NCI-H1048 (cell line): ENCODE data around the gene NFYC.

Experiments used
- DNase-seq: peaks from one replicate; lab custom pipeline; 2025; lab: John Stamatoyannopoulos, UW

NFYC gene

DNA sequence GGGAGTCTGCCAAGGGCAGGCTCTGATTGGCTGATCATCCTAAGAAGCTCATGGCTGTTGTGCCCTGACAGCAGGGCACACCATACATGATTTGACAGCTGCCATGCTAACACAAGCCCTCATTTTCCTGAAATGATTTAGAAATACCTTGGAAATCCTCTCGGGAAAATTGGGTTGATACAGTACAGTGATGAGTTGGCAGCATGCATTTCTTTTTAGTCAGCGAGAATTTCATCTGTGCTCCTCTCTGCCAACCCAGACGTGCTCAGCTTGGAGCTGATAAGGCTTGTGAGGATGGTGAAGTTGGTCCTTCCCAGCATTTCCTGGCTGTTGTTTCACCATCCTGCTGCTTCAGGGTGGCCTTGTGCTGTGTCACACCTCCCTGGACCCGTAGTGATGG is 69.5 kb downstream of the NFYC start:
- DNase-seq = no peak

DNA sequence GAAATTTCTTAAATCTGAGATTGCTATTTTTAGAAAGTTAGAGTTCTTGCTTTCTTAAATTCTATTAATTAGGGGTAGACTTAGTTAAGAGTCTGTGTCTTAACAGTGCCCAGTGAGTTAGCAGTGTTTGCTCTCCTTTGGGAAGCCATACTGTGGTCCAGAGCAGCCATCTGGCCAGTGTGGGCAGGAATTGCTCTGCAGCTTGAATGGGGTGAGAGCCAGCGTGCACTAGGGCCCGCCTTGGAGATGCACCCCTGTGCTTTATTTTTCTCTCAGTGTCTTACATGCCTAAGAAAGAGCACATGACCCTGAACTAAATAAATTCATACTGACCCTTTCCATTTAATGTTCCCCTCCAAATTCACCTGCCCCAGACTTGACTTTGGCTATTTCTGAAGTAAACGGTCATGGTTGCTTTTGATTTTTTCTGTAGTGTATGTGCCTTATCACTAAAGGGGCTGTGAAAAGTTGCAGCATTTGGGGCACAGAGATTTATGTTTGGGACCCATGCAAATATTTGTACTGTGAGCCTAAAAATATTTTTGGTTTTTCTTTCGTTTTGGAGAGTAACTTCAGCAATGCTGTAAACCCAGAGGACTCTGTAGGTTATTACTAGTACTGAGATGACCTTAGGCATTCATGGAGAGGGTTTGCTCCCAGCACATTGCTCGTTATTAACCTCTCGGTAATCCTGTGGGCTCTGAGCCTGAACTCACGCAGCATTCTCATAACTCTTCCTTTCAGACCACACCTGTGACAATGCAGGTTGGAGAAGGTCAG is 70.8 kb downstream of the NFYC start:
- DNase-seq = no peak

DNA sequence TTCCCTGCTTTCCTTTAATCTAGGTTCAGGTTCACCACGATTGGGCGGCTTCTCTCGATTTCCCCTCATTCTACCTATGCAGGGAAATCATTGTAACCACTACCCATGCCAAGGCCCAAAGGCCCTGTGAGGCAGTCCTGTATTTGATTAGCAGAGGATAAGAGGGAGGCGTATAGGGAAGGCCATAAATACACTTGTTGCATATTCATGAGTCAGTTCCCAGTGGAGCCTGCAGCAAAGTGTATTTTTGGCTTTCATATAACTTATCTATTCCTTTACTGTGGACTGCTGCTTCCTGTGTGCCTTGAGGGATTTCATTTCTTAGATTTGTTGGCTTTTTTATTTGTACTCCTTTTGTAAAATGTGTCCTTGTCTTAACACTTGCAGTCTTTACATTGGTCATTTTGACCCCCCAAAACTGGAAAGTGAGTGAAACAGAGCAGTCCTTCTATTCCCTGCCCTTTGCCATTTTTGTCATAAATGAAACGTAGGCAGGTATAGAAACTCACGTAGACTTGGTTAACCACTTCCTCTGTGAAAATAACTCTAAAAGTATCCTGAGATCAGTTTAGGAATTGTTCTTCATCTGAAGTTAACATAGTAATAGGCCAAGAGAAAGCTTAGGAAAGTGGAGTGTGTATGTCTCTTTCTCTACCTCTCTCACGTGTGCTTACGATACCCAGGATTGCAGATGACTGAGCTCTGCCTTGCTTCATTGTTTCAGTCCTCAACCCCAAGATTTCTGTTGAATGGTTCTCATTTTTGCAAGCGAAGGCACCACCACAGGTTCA is 72.4 kb downstream of the NFYC start:
- no peak for DNase-seq

DNA sequence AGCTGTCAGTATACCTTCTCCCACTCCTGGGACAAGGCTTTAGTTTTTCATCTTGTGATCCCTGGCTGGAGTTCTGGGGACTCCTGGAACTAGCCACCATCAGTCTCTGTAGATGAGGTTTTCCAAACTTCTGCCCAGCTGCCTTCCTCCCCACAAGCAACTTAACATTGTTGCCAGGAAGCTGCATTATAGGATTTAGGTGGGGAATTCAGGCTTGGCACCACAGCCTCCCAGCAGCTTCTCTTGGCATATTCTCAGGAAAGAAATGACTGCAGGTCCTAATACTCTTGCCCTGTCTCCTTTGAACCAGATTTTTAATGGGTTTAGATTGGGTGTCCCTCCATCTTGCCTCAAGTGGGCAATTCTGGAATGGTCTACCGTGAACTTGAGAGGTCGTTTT is 73.5 kb downstream of the NFYC start:
- DNase-seq = no peak

DNA sequence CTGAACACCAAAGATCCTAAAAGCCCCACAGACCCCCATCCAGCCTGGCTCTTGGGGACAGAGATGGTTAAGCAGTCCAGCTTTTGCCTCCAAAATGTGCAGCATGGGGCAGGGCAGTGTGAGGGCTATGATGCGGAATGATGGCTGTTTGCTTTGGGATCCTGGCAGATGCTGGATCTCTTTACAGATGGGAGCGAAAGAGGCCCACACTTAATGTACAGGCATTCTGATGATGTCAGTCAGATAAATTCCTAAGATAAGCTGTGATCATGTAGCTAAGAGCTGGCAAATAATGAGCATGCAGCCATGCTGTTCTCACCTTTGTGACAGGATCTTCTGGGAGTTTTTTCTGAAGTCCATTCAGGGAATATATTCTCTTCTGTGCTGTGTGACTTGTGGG is 74.5 kb downstream of the NFYC start:
- DNase-seq = no peak

DNA sequence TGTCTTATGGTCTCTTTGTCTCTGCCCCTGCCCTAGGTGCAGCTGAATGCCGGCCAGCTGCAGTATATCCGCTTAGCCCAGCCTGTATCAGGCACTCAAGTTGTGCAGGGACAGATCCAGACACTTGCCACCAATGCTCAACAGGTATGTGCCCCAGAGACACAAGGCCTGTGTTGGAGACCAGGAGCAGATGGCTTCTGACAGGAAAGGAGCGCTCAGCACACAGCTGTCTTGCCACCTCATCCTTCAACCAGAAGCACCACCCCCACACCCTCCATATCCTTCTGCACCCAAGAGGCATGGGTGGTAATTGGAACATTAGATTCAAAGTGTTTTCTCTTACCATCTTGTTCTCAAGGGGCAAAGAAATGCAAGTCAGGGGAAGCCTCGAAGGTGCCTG is 75.1 kb downstream of the NFYC start:
- no peak for DNase-seq

DNA sequence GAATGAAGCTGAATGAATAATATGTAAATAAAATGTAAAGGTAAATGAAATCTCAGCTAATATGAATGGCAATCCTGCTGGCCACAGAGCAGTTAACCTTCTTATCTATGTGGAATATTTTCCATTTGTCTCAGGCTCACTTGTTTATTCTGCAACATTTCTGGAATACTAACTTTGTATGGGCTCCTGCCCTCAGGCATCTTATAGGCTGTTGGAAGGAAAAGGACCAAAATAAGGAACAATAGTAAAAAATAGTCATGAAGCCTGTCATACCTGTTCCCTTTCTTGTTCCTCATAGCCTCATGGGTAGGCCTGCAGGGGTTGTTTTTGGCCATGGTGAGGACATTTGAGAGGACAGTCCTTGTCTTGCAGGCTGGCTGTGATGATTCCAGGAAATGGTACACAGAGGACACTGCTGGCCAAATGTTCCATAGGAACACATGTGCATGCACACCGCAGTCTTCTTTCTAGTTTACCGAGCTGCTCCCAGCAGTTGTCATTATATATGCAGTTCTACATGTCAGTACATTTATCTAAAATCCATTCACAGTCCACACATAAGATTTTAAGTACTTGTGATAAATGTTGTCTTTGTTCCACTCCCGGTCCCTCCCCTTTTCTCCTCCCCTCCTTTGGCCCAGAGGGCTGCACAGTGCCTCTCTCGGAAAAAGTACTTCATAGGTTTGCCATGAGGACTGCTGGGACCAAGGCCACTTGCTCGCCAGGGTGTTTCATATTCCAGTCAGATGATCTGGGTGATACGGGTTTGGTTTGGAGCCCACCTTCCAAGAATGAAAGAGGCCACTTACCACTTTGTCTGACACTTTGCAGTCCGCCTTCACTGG is 76.9 kb downstream of the NFYC start:
- no peak for DNase-seq

DNA sequence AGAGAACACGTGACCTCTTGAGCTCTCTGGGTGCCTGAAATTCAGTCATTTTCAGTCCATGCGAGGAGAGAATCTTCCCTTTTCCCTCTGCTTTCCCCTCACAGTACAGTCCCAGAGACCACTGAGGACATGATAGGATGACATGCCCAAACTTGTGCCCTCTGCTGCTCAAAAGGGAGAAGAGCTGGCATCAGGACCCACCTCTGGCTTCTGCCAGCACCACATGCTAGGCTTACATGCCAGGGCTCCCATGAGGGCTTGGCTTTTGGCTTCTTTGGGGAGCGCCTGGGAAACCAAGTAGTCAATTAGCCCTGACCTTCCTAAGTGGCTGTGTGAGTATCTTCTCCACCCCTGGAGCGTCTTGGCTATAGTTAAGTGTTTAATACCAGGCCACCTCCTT is 78.3 kb downstream of the NFYC start:
- DNase-seq = no peak

DNA sequence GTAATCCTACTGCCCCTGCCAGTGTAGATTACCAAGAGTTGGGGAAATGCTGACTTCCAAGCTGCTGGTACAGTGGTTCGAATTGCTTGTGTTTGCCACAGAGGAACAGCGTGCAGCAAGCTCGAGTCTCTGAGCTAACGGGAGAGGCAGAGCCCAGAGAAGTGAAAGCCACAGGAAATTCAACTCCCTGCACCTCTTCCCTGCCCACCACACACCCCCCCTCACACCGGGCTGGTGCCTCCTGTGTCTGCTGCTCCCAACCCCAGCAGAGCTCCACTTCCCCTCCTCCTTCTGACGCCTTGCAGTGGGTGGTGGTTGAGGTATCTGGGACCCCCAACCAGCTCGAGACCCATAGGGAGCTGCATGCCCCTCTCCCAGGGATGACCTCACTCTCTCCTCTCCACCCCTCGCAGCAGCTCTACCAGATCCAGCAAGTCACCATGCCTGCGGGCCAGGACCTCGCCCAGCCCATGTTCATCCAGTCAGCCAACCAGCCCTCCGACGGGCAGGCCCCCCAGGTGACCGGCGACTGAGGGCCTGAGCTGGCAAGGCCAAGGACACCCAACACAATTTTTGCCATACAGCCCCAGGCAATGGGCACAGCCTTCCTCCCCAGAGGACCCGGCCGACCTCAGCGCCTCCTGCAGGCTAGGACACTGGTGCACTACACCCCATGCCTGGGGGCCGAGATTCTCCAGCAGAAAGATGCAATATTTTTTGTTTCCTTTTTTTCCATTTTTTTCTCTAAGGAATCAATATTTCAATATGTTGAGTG is 79.0 kb downstream of the NFYC start:
- no peak for DNase-seq

DNA sequence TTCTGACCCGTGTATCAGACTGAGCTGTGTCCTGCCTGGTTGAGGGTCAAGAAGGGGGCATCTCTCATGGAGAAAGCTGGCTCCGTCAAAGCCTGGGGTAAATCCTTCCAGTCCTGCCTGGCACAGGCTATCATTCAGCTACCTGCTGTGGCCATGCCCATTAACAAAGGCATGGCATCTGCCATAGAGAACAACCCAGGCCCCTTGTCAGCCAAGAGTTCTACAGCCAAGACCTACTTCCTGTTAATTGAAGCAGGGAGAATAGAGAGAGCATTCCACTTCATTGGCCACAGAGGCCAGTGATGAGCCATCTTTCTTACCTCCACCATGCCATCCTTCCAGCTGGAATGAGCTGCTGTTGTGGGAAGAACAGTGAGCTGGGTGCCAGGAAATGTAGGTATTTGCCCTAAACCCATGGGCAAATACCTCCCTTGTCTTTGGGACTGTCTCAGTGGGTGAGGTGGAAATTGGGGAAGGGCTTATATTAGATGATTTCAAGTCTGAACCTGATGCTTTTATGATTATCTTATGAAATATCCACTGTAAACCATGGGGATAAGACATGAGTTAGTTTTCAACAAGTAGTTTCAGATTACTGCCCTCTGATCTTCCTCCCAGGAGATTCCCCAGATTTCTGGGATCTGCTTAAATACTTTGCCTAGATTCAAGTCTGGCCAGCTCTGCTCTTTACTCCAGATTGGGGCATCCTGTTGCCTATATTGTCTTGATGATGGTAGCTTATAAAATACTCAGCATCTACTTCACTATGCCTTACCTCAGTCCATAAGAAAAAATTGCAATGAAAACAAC is 80.8 kb downstream of the NFYC start:
- DNase-seq = no peak

DNA sequence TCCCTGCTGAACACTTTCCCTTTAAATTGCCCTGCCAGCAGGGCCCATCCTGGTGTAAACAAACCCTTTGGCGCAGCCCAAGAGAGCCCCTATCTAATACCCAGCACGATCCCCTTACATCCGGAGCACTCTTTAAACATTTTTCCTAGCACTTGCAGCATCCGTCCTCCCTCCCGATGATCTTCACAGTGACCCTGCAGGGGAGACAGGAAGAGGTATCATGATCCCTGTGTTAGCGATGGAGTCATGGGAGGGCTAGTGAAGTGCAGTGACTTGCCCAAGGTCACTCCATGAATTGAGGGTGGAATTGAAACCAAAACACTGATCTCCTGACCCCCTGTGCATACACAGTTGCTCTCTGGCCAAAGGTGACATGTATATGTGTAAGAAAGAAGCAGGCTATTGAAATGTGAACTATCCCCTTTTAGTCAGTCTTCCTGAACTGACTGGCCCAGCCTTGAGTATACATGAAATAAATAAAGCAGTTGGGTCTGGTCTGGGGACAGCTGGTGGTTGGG is 82.3 kb downstream of the NFYC start:
- no peak for DNase-seq

DNA sequence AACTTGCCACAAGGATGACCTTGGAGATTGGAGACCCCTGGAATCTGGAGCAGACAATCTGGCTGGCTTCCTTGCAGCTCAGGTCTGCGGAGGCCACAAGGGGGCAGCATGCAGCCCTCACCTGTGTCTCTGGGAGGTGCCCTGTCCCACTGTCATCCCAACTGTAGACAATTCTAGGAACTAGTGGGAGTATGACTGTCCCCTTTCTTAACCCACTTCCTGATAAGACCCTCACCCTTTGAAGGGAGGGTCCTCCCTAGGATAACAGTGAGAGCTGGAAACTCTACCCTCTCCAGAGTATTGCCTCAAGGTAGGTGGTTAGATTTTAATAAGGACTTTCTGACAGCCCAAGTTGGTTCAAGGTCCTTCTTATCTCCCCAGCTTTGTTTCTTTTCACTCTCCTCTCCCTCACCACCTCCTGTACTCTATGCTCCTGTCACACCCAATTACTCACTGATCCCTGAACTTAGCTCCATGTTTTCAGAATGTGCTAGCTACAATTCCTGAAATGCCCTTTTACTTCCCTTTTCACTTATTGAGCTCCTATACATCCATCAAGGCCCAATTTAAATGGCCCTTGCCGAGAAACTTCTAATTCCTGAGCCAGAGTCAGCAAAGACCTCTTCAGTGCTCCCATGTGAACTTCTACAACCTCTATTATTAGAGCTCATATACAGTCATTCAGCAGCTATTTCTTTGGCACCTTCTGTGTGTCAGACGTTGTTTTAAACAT is 82.9 kb downstream of the NFYC start:
- no peak for DNase-seq

DNA sequence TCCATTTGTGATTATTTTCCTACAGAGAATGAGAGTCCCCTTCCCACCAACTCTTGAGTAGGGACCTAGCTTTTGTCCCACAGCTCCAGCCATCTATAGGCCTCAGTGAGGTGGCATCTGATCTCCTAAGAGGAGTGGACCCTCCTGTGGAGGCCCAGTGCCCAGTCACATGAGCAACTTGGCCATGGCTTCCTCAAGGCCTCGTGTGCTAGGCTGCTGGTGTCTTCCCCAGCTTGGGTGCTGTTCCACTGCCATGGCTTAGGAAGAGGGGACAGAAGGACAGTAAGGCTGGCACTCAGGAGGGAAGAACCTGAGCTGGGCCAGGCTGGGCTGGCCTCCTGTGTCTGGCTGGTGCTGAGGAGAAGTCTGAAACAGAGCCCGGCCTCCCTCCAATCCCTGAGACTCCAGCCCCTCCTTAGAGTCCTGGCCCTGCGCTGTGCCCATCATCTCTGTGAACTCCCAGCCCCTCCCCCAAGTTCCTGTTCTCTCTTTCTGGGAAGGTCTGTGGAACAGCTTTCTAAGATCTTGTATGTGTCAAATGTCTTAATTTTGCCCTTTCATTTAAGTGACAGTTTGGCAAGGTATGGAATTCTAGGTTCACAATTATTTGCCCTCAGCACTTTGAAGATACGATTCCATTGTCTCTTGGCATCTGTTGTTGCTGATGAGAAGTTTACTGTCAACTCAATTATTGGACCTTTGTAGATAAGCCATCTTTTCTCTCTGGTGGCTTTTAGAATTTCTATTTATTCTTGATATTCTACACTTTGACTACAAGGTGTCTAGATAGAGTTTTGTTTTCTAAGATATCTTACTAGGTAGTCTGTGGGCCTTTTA is 85.0 kb downstream of the NFYC start:
- no peak for DNase-seq

DNA sequence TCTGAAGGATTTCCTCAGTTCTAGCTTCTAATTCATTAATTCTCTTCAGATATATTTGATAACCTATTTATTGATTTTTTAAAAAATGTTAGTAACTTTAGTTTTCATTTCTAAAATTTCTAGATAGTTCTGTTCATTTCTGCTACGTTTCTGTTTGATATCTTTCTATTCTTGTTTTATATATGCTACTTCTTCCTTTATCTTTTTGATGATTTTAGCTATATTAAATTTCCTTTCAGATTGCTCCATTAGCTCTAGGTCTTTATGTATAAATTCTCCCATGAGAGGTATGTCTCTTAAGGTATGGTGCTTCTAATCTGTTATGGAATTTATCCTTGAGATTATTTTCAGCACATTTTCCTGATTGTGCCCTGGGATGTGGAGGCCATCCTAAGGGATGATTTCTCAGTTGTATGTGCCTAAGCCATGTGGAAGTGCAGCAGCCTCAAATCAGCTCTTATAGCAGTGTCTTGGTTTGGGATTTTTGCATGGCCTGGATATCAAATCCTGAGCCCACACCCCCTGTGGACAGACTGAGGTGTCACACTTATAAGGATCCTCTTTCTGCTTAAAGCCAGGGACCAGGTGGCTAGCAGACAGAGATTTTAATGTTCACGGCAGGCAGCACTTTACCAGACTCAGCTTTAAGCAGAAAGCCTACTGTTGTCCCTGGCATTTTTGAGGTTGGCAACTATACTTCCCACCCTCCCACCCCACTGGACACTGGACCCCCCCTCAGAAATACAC is 85.9 kb downstream of the NFYC start:
- DNase-seq = no peak

DNA sequence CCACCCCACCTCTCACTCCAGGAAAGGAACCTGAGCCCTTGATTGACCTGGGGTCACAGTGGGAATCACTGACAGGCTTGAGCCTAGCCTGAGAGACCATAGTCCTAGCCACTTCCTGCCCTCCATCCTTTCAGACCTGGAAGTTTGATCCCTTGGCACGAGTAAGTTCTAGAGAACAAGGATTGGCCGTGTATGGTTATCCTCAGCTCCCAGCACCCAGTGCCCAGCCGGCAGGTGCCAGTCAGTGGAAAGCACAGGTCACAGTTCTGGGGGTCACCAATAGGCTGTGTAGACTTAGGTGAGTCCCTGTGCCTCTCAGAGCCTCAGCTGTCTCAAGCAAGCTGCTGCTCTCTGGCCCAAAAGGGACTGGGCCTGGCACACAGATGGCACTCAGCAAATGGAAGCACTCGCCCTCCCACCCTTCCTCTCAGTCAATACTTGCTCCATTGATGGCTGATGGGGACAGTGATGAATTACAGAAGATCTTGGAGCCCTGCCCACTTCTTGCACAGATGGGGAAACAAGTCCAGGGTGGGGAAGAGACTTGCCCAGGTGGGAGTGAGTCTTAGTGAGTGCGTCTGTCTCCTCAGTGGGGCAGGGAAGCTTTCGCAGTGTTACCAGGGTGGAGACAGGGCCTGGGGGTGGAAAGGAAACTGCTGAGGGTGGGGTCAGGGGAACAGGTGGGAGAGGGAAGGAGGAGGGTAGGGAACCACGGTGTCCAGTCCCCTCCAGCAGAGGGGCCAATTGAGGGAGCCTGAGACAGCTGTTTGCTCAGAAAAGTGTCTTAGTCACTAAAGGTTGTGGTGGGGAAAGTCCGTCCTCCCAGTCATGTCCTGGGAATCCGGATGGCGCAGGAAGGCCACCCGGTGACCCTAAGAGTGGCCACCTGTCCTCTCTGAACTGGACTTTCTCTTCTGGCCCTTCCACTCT is 89.4 kb downstream of the NFYC start:
- no peak for DNase-seq

DNA sequence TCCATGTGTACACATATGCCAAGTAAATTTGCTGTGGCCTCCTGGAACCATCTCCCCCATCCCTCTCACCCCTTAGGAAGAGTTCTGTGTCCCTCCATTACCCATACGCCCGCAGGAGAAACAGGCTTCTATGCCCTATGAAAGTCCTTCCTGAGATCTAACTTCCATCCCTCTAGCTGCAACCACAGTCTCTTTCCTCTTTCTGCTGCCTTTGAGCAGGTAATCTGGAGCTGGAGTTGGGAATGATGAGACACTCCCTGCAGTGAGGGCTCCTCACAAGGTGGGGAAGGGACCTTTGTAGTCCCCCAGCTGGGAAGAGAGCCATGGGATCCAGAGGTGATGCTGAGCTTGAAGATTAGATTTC is 90.1 kb downstream of the NFYC start:
- DNase-seq = no peak

DNA sequence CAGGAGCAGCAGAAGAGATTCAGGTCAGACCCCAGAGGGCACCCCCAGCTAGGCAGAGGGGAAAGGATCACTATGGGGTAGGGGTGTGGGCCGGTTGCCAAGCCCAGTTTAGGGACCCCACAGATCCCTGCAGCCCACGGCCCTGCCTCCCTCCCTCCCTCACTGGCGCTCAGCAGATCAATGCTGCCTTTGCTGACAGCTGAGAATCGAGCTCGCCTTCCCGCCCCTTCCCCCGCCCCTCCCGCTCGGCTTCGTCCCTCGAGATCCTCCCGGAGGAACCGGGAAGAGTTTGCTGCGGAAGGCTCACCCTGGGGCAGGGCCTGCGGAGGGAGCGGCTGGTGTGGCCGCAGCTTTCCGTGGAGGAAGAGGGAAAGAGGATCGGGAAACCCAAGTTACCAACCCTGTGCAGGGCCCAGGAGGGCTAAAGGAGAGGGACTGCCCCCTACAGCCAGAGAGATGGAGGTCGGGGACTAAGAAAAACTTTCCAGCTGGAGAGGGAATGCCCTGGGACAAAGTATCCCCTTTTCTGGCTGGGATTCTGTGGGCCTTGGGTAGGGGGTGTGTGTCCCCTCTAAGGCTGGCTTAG is 91.0 kb downstream of the NFYC start:
- DNase-seq = no peak
